ENCODE data around the gene SEZ6. TPM values are rescaled to one million over a fixed set of nuclear protein-coding genes. Genes with fewer than 3 reads are reported as not detected.

The SEZ6 gene
- total RNA-seq, 2 experiments from 2014 or later = not detected

- no peak for ATAC-seq
- TF ChIP-seq CTCF (IDR thresholded peaks at IDR 0.05) = no peak
Measured at GRCh38 chr17:29008591-29008990, 2.8 kb upstream of the SEZ6 start.

GRCh38 chr17:29007860-29008455 is 2.1 kb upstream of the SEZ6 start:
- Mint-ChIP-seq H3K36me3 (ENCODE audit: low read depth) (no peaks in the 10 kb centered on the region), H3K4me3 (no peak overlapping the region), H3K27ac (no peak overlapping the region), H3K27me3 (peaks cover 44% of the 10 kb centered on the region), H3K4me1 (ENCODE audit: low read depth) (peaks cover 5% of the 10 kb centered on the region), H3K9me3 (no peaks in the 10 kb centered on the region)
- intact Hi-C loops (cut with micrococcal nuclease) = no loop called here
- ChIA-PET CTCF (interaction anchor here (1.2 to 10.3 kb wide), 3 partner anchors 8 to 109 kb away, joined by 3 to 40 read pairs (median 9); no protein-coding TSS in a partner anchor), POLR2A (no interaction called here)
- TF ChIP-seq CTCF (IDR thresholded peaks at IDR 0.05) = no peak
- ATAC-seq = no peak
- no peak for DNase-seq

More at GRCh38 chr17:29008591-29008990, 2.8 kb upstream of the SEZ6 start:
- no peak overlapping the region for H3K27ac Mint-ChIP-seq
- ChIA-PET CTCF (interaction anchor here (1.2 to 10.3 kb wide), 2 partner anchors 8 to 108 kb away, joined by 3 to 40 read pairs; no protein-coding TSS in a partner anchor), POLR2A (no interaction called here)
- H3K4me1 Mint-ChIP-seq (ENCODE audit: low read depth) = peaks cover 5% of the 10 kb centered on the region
- intact Hi-C loops (cut with micrococcal nuclease) = no loop called here
- H3K4me3 Mint-ChIP-seq = no peak overlapping the region
- H3K36me3 Mint-ChIP-seq (ENCODE audit: low read depth) = no peaks in the 10 kb centered on the region
- DNase-seq = no peak
- H3K27me3 Mint-ChIP-seq = peaks cover 42% of the 10 kb centered on the region
- H3K9me3 Mint-ChIP-seq = no peaks in the 10 kb centered on the region

GRCh38 chr17:29007456-29007855 is 1.6 kb upstream of the SEZ6 start:
- ATAC-seq (no peak), DNase-seq (no peak)
- Mint-ChIP-seq H3K27ac (no peak overlapping the region), H3K27me3 (peaks cover 47% of the 10 kb centered on the region), H3K9me3 (no peaks in the 10 kb centered on the region), H3K4me3 (no peak overlapping the region), H3K4me1 (ENCODE audit: low read depth) (peaks cover 5% of the 10 kb centered on the region), H3K36me3 (ENCODE audit: low read depth) (no peaks in the 10 kb centered on the region)
- intact Hi-C loops (cut with micrococcal nuclease) = no loop called here
- CTCF ChIA-PET = interaction anchor here (1.2 to 10.3 kb wide), 3 partner anchors 9 to 109 kb away, joined by 3 to 40 read pairs (median 9); no protein-coding TSS in a partner anchor
- TF ChIP-seq CTCF (IDR thresholded peaks at IDR 0.05) = no peak
- POLR2A ChIA-PET = no interaction called here

GRCh38 chr17:29004081-29004692 is 1.6 kb downstream of the SEZ6 start:
- ATAC-seq (no peak), DNase-seq (no peak)
- ChIA-PET POLR2A (no interaction called here), CTCF (interaction anchor here (10.3 kb wide), 1 partner anchor 112 kb away, joined by 40 read pairs; no protein-coding TSS in a partner anchor)
- Mint-ChIP-seq H3K27ac (no peak overlapping the region), H3K4me3 (no peak overlapping the region), H3K4me1 (ENCODE audit: low read depth) (peaks cover 2% of the 10 kb centered on the region), H3K36me3 (ENCODE audit: low read depth) (no peaks in the 10 kb centered on the region), H3K27me3 (peaks cover 44% of the 10 kb centered on the region), H3K9me3 (no peaks in the 10 kb centered on the region)
- intact Hi-C loops (cut with micrococcal nuclease) = no loop called here
- TF ChIP-seq CTCF (IDR thresholded peaks at IDR 0.05) = no peak

- Mint-ChIP-seq H3K27me3 (peaks cover 42% of the 10 kb centered on the region), H3K4me1 (ENCODE audit: low read depth) (peaks cover 2% of the 10 kb centered on the region), H3K36me3 (ENCODE audit: low read depth) (no peaks in the 10 kb centered on the region), H3K4me3 (no peak overlapping the region), H3K27ac (no peak overlapping the region), H3K9me3 (no peaks in the 10 kb centered on the region)
- ChIA-PET POLR2A (interaction anchor here (1.2 kb wide), 1 partner anchor 16 kb away, joined by 3 read pairs; no protein-coding TSS in a partner anchor), CTCF (interaction anchor here (10.3 kb wide), 1 partner anchor 113 kb away, joined by 40 read pairs; no protein-coding TSS in a partner anchor)
- no peak for DNase-seq
- intact Hi-C loops (cut with micrococcal nuclease) = no loop called here
- no peak for TF ChIP-seq CTCF (IDR thresholded peaks at IDR 0.05)
- ATAC-seq = no peak
Measured at GRCh38 chr17:29003289-29003688, 2.5 kb downstream of the SEZ6 start.
